ENCODE data around the gene BBS5. TPM values are rescaled to one million over a fixed set of nuclear protein-coding genes. Genes with fewer than 3 reads are reported as not detected.

The BBS5 gene
- total RNA-seq, 1 experiment from 2014 or later, result 0.55 TPM

- no peak overlapping the region for H3K9ac ChIP-seq (ENCODE audit: extremely low read depth, insufficient read length, low read length)
- TF ChIP-seq CTCF (conservative IDR thresholded peaks at IDR 0.05), result no peak
- no peaks in the 10 kb centered on the region for H3K4me1 ChIP-seq (ENCODE audit: insufficient read depth, low read length)
- no CpG with 5 or more reads among the region's 1 CpG for WGBS (ENCODE audit: extremely low coverage, insufficient read length, low lambda C conversion rate)
- H3K79me1 ChIP-seq (ENCODE audit: insufficient read depth, low read depth, low read length, poor library complexity, severe bottlenecking), result no peaks in the 10 kb centered on the region
- H2BK12ac ChIP-seq (ENCODE audit: insufficient read length, low read depth, low read length), result no peak overlapping the region
- H3K4ac ChIP-seq (ENCODE audit: low read depth, low read length), result no peak overlapping the region
- H2BK120ac ChIP-seq (ENCODE audit: low read depth, low read length, poor library complexity, severe bottlenecking), result no peak overlapping the region
- no peak overlapping the region for H2AK5ac ChIP-seq (ENCODE audit: insufficient read length, low read length)
- H3K9me3 ChIP-seq (ENCODE audit: control insufficient read depth, low read depth, low read length), result no peaks in the 10 kb centered on the region
- no peak overlapping the region for H2BK20ac ChIP-seq (ENCODE audit: low read depth, low read length, poor library complexity, severe bottlenecking)
- H3K9me3 Mint-ChIP-seq, result no peaks in the 10 kb centered on the region; a peak in 1 of 5 replicates
- H3K27ac ChIP-seq (ENCODE audit: insufficient read length, low read depth, low read length), result no peak overlapping the region
- no peak for DNase-seq
- H3K36me3 Mint-ChIP-seq (ENCODE audit: insufficient read depth in 1 of 3, low read depth in 3 of 3), result no peaks in the 10 kb centered on the region
- no peaks in the 10 kb centered on the region; the same call in 1 of the 2 replicates for H3K27me3 ChIP-seq (ENCODE audit: insufficient read depth, low read length)
- H2BK15ac ChIP-seq (ENCODE audit: low read depth, low read length), result no peak overlapping the region
- H4K20me1 ChIP-seq (ENCODE audit: control insufficient read depth, insufficient read depth, insufficient read length), result no peaks in the 10 kb centered on the region
- no peak overlapping the region for H2AFZ ChIP-seq (ENCODE audit: low read length)
- H3T11ph ChIP-seq (ENCODE audit: low read length), result no peak overlapping the region
- H3K27ac Mint-ChIP-seq, result no peak overlapping the region
- H4K91ac ChIP-seq (ENCODE audit: insufficient read length, low read depth, low read length), result no peak overlapping the region
- H4K8ac ChIP-seq (replicated peaks; ENCODE audit: insufficient read length, low read depth, low read length), result no peak overlapping the region
- H3K27me3 Mint-ChIP-seq (ENCODE audit: low read depth), result peaks cover 3% of the 10 kb centered on the region; the same call in 1 of the 2 replicates
- H4K5ac ChIP-seq (ENCODE audit: insufficient read length, low read depth, low read length), result no peak overlapping the region
- no peak overlapping the region for H3K14ac ChIP-seq (ENCODE audit: insufficient read depth, low read length)
- no peaks in the 10 kb centered on the region for H3K79me2 ChIP-seq (ENCODE audit: insufficient read depth, low read length)
- H3K56ac ChIP-seq (ENCODE audit: insufficient read length, low read depth, low read length), result no peak overlapping the region
- H3K23me2 ChIP-seq (ENCODE audit: insufficient read length, low read depth, low read length, poor library complexity, severe bottlenecking), result no peaks in the 10 kb centered on the region
- no peak overlapping the region for H3K23ac ChIP-seq (ENCODE audit: insufficient read length, low read depth, low read length)
- H3K4me2 ChIP-seq (ENCODE audit: insufficient read depth, insufficient read length, low read length), result no peak overlapping the region
- no peak overlapping the region for H3K18ac ChIP-seq (ENCODE audit: insufficient read length, low read depth, low read length)
- no peaks in the 10 kb centered on the region for H3K4me1 Mint-ChIP-seq
- no peak overlapping the region for H2BK5ac ChIP-seq (ENCODE audit: insufficient read length, low read length)
- H3K4me3 Mint-ChIP-seq, result no peak overlapping the region
Observed at GRCh38 chr2:169461143-169461542, 18.2 kb upstream of the BBS5 start.
